ENCODE data around the gene RBM23.
"Not testable (repeated sequence)": the region's sequence is repeated elsewhere in the genome, so short reads cannot be mapped to it uniquely, and the experiment has no call there.

Gene RBM23

GRCh38 chr14:22860377-22860776, 58.6 kb downstream of the RBM23 start:
- DNase-seq: not testable (repeated sequence)

- no peak for DNase-seq
Measured at GRCh38 chr14:22856428-22856827, 62.5 kb downstream of the RBM23 start.

- DNase-seq: no peak
Measured at GRCh38 chr14:22854963-22855724, 63.8 kb downstream of the RBM23 start.

DNA sequence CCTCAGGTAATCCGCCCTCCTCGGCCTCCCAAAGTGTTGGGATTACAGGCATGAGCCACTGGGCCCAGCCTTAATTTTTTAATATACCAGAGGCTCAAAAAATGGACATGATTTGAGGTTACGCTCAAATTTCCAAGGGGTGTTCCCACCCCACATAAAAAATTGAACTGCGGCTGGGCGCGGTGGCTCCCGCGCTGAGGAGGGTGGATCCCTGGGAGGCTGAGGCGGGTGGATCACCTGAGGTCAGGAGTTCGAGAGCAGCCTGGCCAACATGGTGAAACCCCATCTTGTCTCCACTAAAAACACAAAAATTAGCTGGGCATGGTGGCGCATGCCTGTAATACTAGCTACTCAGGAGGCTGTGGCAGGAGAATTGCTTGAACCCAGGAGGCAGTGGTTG, 64.7 kb downstream of the RBM23 start:
- DNase-seq: not testable (repeated sequence)

- peak; percentile 84 for DNase-seq
Measured at GRCh38 chr14:22852940-22853767, 65.8 kb downstream of the RBM23 start.

GRCh38 chr14:22852599-22852939, 66.4 kb downstream of the RBM23 start:
- DNase-seq: no peak

GRCh38 chr14:22852178-22852577, 66.8 kb downstream of the RBM23 start:
- not testable (repeated sequence) for DNase-seq

GRCh38 chr14:22850944-22851764, 67.8 kb downstream of the RBM23 start:
- DNase-seq: no peak

DNA sequence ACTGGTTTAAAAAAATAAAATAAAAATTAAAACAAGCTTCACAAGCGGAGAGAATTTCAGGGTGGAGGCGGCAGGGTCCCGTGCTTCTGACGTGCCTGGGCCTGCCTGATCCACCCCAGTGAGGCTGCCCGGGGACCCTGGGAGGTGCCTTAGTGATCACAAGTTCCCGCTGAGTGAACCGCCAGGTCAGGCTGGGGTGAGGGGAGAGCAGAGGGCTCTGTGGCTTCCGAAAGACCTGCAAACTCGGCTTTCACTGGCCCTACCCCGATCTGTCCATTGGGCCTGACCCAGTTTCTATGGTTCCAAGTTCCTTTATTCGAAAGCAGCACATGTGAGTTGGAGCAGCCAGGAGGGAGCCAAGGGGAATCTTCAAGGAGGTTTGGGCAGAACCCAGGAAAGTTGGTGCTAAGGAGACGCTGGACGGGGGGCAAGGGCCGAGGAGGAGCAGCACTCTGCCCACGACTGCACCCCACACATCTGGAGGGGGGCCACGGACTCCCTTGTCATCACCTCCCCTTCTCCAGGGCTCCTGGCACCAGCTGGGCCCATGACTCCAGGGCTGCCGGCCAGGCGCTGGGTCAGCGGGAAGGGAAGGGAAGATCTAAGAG, 69.6 kb downstream of the RBM23 start:
- no peak for DNase-seq

DNA sequence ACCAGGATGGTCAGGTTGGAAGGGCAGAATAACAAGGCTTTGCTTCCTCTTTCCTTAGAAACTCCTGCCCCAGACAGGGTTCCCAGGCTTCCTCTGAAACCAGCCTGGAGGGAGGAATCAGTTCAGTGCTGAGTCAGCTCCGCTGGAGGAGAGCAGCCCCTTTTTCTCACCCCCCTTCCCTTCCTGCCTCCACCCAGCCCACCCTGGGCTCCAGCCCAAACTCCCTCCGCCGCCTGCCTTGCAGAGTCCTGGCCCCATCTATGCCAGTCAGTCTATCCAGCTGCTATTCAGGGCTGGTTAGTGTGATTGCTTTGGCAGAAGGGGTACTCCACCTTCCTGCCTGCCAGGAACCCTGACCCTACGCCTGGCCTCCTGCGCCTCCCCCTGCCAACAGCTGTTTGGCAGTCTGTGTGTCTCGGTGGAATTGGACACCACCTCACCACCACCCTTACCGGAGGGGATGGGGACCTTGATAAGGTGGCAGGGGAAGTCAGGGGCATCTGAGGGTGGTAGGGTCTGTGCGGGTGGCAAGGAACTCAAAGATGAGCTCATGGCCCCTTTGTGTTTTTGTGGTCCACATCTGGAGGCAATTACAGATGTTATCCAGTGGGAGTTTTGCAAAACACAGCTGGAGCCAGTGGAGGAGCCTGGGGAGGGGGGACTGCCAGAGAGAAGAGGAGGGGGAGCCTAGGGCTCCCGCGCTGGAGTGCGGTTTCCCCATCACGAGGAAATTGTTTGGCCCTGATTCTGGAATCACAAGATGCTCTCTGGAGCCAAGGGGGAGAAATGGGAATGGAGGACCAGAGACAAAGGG, 70.4 kb downstream of the RBM23 start:
- DNase-seq: no peak

DNA sequence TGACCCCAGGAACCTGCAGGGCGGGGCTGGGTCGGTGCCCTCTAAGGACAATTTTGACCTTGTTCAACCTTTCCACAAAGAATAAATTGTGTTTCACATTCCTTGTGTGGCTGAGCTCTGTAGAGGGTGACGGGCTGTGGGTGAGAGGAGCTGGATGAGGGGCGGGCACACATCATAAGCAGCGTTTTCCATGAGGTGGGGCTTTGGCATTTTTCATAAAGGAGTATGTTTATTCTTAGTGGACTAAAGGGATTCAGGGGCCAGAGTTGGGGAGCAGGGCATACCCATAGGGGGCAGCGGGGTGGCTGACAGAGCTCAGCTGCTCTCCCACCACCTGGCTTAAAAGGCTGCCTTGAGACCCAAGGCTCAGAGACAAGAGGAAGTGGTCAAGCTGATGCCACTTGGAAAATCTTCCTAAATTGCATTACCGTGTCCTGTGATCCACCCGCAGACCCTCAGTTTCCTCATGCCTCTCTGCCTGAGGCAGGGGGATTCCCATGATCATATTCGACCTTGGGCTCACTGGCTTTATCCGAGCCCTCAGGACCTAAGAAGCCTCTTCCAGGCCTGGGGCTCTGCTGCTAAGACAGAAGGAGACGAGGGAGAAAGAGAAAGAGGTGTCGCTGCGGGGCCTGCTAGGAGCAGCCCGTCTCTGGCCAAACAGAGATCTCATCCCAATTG, 71.1 kb downstream of the RBM23 start:
- DNase-seq: no peak

DNA sequence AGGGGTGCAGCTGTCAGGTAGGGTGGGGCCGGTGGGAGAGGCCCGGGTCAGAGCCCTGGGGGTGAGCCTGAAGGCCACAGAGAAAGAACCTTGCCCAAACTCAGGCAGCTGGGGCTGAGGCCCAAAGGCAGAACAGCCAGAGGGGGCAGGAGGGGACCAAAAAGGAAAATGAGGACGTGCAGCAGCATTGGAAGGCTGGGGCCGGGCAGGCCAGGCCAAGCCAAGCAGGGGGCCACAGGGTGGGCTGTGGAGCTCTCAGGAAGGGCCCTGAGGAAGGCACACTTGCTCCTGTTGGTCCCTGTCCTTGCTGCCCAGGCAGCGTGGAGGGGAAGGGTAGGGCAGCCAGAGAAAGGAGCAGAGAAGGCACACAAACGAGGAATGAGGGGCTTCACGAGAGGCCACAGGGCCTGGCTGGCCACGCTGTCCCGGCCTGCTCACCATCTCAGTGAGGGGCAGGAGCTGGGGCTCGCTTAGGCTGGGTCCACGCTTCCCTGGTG, 72.1 kb downstream of the RBM23 start:
- no peak for DNase-seq

DNA sequence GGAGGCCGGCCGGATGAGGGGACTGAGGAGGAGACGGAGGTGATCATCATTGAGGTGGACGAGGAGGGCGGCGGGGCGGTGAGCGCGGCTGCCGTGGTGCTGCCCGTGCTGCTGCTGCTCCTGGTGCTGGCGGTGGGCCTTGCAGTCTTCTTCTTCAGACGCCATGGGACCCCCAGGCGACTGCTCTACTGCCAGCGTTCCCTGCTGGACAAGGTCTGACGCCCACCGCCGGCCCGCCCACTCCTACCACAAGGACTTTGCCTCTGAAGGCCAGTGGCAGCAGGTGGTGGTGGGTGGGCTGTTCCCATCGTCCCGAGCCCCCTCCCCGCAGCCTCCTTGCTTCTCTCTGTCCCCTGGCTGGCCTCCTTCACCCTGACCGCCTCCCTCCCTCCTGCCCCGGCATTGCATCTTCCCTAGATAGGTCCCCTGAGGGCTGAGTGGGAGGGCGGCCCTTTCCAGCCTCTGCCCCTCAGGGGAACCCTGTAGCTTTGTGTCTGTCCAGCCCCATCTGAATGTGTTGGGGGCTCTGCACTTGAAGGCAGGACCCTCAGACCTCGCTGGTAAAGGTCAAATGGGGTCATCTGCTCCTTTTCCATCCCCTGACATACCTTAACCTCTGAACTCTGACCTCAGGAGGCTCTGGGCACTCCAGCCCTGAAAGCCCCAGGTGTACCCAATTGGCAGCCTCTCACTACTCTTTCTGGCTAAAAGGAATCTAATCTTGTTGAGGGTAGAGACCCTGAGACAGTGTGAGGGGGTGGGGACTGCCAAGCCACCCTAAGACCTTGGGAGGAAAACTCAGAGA, 72.9 kb downstream of the RBM23 start:
- DNase-seq: no peak

- DNase-seq: no peak
Measured at GRCh38 chr14:22845103-22845394, 73.9 kb downstream of the RBM23 start.

- no peak for DNase-seq
Measured at GRCh38 chr14:22844221-22845102, 74.5 kb downstream of the RBM23 start.

Data from effector CD4-positive, alpha-beta T cell (primary cell).